NCI-H2171 (cell line): Measurements from ENCODE around the gene DCDC2.
"Not testable (repeated sequence)": the region's sequence is repeated elsewhere in the genome, so short reads cannot be mapped to it uniquely, and the experiment has no call there.

Source experiments
- DNase-seq: peaks from one replicate; lab custom pipeline; 2025; lab: John Stamatoyannopoulos, UW

DCDC2 gene

DNA sequence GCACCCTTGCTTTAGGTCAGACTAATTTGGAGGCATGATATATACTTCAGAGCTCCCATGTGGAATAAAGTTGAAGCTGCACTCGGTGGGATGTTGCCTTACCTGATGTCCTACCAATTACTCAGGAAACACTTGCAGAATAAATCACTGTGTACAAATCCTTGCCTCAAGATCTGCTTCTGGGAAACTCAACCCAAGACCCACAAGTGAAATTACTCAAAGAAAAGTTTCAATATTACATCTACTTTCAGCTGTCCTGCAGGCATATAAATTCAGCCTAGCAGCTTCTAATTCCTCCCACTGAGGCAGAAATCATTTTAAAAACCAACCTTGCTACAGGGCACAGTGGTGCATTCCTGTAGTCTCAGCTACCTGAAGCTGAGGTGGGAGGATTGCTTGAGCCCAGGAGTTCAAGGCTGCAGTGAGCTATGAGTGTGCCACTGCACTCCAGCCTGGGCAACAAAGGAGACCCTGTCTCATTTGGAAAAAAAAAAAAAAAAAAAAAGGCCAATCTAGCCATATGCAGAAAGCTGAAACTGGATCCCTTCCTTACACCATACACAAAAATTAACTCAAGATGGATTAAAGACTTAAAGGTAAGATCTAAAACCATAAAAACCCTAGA lies 20.7 kb upstream of the DCDC2 start:
- no peak for DNase-seq

DNA sequence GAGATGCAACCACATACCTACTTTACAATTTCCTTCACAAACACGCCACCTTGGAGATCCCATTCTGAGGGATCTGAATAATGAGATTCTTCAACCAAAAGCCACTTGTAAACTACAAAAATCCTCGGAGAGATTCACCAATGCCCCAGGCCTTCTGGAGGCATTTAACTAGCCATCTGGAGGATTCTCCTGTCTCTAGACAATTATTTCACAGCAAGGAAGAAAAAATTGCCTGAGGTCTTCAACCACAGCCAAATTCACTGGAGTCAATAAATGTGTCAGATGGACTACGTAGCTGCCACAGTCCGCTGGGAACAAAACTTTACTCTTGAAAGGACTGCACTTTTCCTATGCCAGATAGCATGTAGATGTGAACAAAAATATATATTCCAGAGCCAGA lies 19.0 kb upstream of the DCDC2 start:
- DNase-seq: peak; percentile 46

GRCh38 chr6:24374612-24375011 lies 16.8 kb upstream of the DCDC2 start:
- no peak for DNase-seq

GRCh38 chr6:24365103-24365633 lies 7.3 kb upstream of the DCDC2 start:
- not testable (repeated sequence) for DNase-seq

GRCh38 chr6:24362363-24362762 lies 4.5 kb upstream of the DCDC2 start:
- DNase-seq: not testable (repeated sequence)

GRCh38 chr6:24359640-24360454 lies 2.0 kb upstream of the DCDC2 start:
- DNase-seq: peak; percentile 94

GRCh38 chr6:24358219-24358821 lies 461 bp upstream of the DCDC2 start:
- no peak for DNase-seq

DNA sequence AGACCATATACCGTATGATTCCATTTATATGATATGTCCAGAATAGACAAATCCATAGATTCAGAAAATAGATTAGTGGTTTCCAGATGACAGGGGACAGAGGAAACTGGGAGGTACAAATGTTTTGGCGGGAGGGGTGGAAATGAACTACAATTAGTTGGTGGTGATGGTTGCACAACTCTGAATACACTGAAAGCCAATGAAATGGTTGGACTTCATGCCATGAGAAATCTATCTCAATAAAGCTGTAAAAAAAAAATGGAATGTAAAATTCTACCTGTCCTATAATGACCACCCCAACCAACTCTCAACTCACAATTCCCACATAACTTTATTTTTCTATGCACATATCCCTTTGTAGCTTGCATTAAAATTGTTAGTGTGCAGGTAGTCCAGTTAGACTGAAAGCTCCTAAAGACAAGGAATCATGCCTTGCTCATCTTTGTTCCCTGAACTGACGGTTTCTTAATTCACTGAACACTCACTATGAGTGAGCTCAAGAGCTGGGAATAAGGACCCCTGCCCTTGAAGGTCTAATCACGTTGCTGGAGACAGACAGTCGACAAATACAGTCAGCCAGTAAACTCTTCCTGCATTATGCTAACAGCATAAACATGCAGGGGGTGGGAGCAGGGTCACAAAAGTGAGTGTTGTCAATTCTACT lies 1.4 kb downstream of the DCDC2 start:
- no peak for DNase-seq

- no peak for DNase-seq
Observed at GRCh38 chr6:24355393-24355792, 2.5 kb downstream of the DCDC2 start.

GRCh38 chr6:24353861-24354260 lies 4.0 kb downstream of the DCDC2 start:
- no peak for DNase-seq

DNA sequence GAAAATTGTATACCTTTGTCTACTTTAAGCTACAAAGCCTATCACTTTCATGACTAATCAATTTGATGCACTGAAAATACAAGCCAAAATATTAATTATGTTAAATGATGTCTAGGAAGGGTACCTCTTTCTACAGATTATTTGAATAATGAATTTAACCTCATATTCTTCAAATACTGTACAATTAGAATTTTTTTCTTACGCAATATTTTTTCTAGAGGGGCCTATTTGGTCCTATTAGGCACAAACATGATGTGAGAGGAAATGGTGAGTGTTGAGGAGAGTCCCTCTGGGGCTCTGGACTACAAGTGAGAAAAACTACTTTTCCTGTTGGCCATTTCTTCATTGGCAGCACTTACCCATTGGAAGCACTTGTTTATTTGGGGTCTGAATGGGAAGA lies 5.4 kb downstream of the DCDC2 start:
- no peak for DNase-seq

GRCh38 chr6:24344976-24345375 lies 12.9 kb downstream of the DCDC2 start:
- DNase-seq: no peak

GRCh38 chr6:24340998-24341938 lies 16.6 kb downstream of the DCDC2 start:
- DNase-seq: no peak

DNA sequence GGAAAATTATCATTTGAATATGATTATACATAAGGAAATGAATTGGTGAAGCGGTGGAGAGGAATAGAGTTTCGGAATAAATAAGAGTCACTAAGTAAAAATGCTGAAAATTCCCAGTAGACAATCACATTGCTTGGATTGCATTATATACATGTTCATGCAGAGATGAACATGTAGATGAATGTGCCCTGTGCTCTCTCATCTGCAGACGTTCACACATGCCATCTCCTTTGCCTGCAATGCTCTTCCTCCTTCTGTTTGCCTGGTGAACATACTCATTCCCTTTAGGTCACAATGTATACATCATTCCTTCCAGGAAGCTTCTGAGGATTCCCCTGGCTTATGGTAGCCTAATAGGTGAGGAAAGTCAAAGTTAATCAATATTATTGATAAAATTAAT lies 17.9 kb downstream of the DCDC2 start:
- no peak for DNase-seq

GRCh38 chr6:24334285-24334684 lies 23.6 kb downstream of the DCDC2 start:
- DNase-seq: no peak

DNA sequence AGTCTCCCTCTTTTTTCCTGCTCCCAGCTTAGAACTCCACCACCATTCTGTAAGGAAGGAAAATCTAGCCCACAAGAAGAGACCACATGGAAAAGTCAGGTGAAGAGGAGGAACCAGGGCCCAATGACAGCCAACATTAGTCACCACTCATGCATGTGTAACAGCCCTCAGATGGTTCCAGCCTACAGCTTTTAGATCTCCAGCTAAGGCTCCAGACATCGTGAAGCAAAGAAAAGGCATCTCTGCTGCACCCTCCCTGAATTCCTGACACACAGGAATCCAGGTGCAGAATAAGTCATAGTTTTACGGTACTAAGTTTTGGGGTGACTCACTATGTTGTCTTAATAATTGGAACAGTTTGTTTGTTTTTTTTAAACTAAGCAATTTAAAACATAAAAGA lies 25.5 kb downstream of the DCDC2 start:
- DNase-seq: no peak

- no peak for DNase-seq
Observed at GRCh38 chr6:24330137-24330732, 27.6 kb downstream of the DCDC2 start.

DNA sequence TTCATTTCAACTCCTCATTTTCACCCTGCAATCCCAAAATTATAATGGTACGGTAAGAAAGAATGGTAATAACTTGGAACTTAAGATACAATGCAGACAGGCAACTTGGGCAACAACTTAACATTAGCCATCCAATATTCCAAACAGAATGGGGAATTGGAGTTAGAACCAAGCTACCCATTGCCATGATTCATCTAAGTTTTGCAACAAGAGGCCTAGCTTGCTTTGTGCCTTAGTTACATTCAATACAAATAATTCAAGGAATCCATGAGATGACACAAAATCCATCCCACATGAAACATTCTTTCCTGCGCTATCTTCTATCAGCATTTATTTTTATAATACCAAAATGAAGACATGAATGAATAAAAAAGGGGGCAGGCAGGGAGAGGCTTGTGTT lies 28.4 kb downstream of the DCDC2 start:
- no peak for DNase-seq

- DNase-seq: no peak
Observed at GRCh38 chr6:24329022-24329421, 28.8 kb downstream of the DCDC2 start.

DNA sequence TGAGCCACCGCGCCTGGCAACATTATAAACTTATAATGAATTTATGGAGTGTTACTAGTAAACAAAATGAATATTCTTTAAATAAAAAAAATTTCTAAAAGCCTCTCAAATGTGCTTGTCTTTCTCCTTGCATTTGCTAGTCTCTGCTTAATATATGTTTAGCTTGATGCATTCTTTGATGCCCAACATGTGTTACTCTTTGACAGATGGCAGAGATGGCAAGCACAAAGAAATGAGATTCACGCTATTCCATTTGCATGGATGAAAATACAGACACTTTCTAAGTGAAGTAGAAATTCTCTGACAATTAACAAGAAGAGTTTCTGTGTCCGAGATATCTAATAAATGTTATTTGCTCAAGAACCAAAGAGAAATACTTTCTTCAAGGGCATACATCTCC lies 30.1 kb downstream of the DCDC2 start:
- DNase-seq: no peak

DNA sequence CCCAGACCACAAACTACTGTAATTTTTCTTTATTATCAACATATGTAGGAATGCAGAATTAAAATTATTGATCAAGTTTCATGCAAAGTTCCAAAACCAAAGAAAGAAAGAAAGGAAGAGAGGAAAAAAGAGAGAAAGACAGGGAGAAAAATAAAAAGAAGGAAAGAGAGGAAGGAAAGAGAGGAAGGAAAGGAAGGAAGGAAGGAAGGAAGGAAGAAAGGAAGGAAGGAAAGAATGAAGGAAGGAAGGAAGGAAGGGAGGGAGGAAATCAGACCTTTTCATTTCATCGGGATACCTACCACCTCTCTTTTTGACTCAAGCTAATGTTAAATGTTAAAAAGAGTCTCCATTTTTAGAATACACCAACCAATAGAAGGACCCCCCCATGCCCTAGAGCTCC lies 31.9 kb downstream of the DCDC2 start:
- DNase-seq: no peak
